Bronchial epithelial cell (primary cell): Measurements from ENCODE around the gene IL20RB. TPM values are rescaled to one million over a fixed set of nuclear protein-coding genes. Genes with fewer than 3 reads are reported as not detected.
A peak's percentile ranks its signal among the peaks of the same experiment; 100 is the strongest.

Experiments used
- DNase-seq: peaks from one replicate; pipeline ENCODE4 v3.0.0-alpha.2; 2010; ENCODE audit warnings: low read depth
- FAIRE-seq: peaks from 2 replicates; lab custom pipeline; 2011; peaks lifted over from hg19 to GRCh38; lab: Jason Lieb, UNC
- H3K27me3 ChIP-seq: 2 replicates; pipeline ENCODE4 v1.5.1; 2011; ENCODE audit warnings: low read length; ENCODE audit not compliant: control insufficient read depth, insufficient read depth
- H3K36me3 ChIP-seq: 2 replicates; pipeline ENCODE4 v1.5.1; 2011; ENCODE audit warnings: low read length; ENCODE audit not compliant: control insufficient read depth, insufficient read depth
- H3K4me3 ChIP-seq: 2 replicates; pipeline ENCODE4 v1.5.1; 2011; ENCODE audit warnings: mild to moderate bottlenecking, low read depth, low read length, control low read depth
- CTCF ChIP-seq: IDR thresholded peaks from 2 replicates; pipeline ENCODE4 v1.5.1; 2011; ENCODE audit warnings: mild to moderate bottlenecking, moderate library complexity, low read length, control low read depth, inconsistent platforms; ENCODE audit not compliant: insufficient read depth, severe bottlenecking
- total RNA-seq: library from RNA; depleted of rRNA; stranded (reverse); fragments of >200 nt; gene quantifications from 2 replicates; pipeline ENCODE4 v1.2.1, GENCODE V29; 2014

IL20RB gene
- total RNA-seq, 1 donor from 2014 or later = 150 TPM

GRCh38 chr3:136946978-136947377 is 10.8 kb upstream of the IL20RB start:
- TF ChIP-seq CTCF = no peak
- Histone ChIP-seq H3K36me3 (peaks cover 4% of the 10 kb centered on the region), H3K27me3 (no peaks in the 10 kb centered on the region), H3K4me3 (no peak overlapping the region)
- FAIRE-seq (no peak), DNase-seq (no peak)

GRCh38 chr3:136947477-136947876 is 10.3 kb upstream of the IL20RB start:
- TF ChIP-seq CTCF = no peak
- DNase-seq (no peak), FAIRE-seq (no peak)
- H3K4me3 ChIP-seq = no peak overlapping the region
- H3K36me3 ChIP-seq = peaks cover 4% of the 10 kb centered on the region
- H3K27me3 ChIP-seq = no peaks in the 10 kb centered on the region

- DNase-seq (no peak), FAIRE-seq (no peak)
- Histone ChIP-seq H3K36me3 (peaks cover 2% of the 10 kb centered on the region), H3K4me3 (no peak overlapping the region), H3K27me3 (no peaks in the 10 kb centered on the region)
- no peak for TF ChIP-seq CTCF
Observed at GRCh38 chr3:136949146-136949545, 8.6 kb upstream of the IL20RB start.

- DNase-seq (no peak), FAIRE-seq (no peak)
- Histone ChIP-seq H3K27me3 (no peaks in the 10 kb centered on the region), H3K4me3 (no peak overlapping the region), H3K36me3 (peaks cover 2% of the 10 kb centered on the region)
- no peak for TF ChIP-seq CTCF
Observed at GRCh38 chr3:136949708-136950107, 8.1 kb upstream of the IL20RB start.

- Histone ChIP-seq H3K27me3 (no peaks in the 10 kb centered on the region), H3K36me3 (peaks cover 2% of the 10 kb centered on the region), H3K4me3 (no peak overlapping the region)
- no peak for DNase-seq
- no peak for TF ChIP-seq CTCF
- no peak for FAIRE-seq
Observed at GRCh38 chr3:136950623-136951022, 7.2 kb upstream of the IL20RB start.

- DNase-seq (peak; percentile 97), FAIRE-seq (no peak)
- H3K4me3 ChIP-seq = no peak overlapping the region
- no peaks in the 10 kb centered on the region for H3K27me3 ChIP-seq
- no peak for TF ChIP-seq CTCF
- no peaks in the 10 kb centered on the region for H3K36me3 ChIP-seq
Observed at GRCh38 chr3:136952292-136952691, 5.5 kb upstream of the IL20RB start.
